Panc1 (cell line): ENCODE data around the gene OR4F15. TPM values are rescaled to one million over a fixed set of nuclear protein-coding genes. Genes with fewer than 3 reads are reported as not detected.

ENCODE experiments used
- ATAC-seq: fragments of 200-7000 bp; cut with Tn5 transposase; 2 replicates; pipeline ENCODE4 v1.9.1; 2020; ENCODE audit warnings: mild to moderate bottlenecking, moderate library complexity
- BruUV-seq: library from RNA; stranded (reverse); fragments of 400-500 nt; replicated peaks from 2 replicates; lab custom pipeline; 2021; lab: Mats Ljungman, UMichigan
- CTCF ChIA-PET: fragments of 300-600 bp; sonication (Branson Sonifier 250); formaldehyde crosslinking; loops from one replicate; lab custom pipeline; 2022; ENCODE audit warnings: antibody characterized with exemption; lab: Charles Lee
- POLR2A ChIA-PET: fragments of 300-600 bp; sonication (Branson Sonifier 250); formaldehyde crosslinking; loops from one replicate; lab custom pipeline; 2022; ENCODE audit warnings: antibody characterized with exemption; lab: Charles Lee
- DNase-seq: peaks from one replicate; pipeline ENCODE4 v3.0.0-alpha.2; 2010; ENCODE audit warnings: low read depth, low spot score
- H3K27ac ChIP-seq: 2 replicates; pipeline ENCODE4 v1.5.1; 2011; ENCODE audit warnings: mild to moderate bottlenecking, low read length, inconsistent platforms
- H3K27me3 ChIP-seq: fragments of 200-500 bp; sonication (Bioruptor generic); 2 replicates; pipeline ENCODE4 v1.6.0; 2014; ENCODE audit warnings: low read length, inconsistent platforms; ENCODE audit not compliant: control insufficient read depth, insufficient read depth
- H3K36me3 ChIP-seq: fragments of 200-500 bp; sonication (Bioruptor generic); 2 replicates; pipeline ENCODE4 v1.5.1; 2014; ENCODE audit warnings: inconsistent platforms, mild to moderate bottlenecking, low read length, moderate library complexity; ENCODE audit not compliant: control insufficient read depth, insufficient read depth
- H3K4me1 ChIP-seq: 2 replicates; pipeline ENCODE4 v1.5.1; 2011; ENCODE audit warnings: inconsistent platforms, mild to moderate bottlenecking, low read length, moderate library complexity; ENCODE audit not compliant: control insufficient read depth, insufficient read depth
- H3K4me3 ChIP-seq, 2 experiments: 2 replicates each; pipeline ENCODE4 v1.5.1; 2011 to 2012; ENCODE audit warnings: low read depth in 2 of 2, low read length in 2 of 2, mild to moderate bottlenecking in 2 of 2, inconsistent platforms in 1 of 2, moderate library complexity in 1 of 2
- H3K9me3 ChIP-seq: fragments of 200-500 bp; sonication (Bioruptor generic); 2 replicates; pipeline ENCODE4 v1.5.1; 2014; ENCODE audit warnings: low read depth, mild to moderate bottlenecking, inconsistent platforms, low read length, moderate library complexity; ENCODE audit not compliant: control insufficient read depth, insufficient read depth
- POLR2AphosphoS5 ChIP-seq: IDR thresholded peaks from 2 replicates; pipeline ENCODE4 v1.6.1; 2012; ENCODE audit warnings: mild to moderate bottlenecking, low read depth, low read length, moderate library complexity
- SIN3A ChIP-seq: IDR thresholded peaks from 2 replicates; pipeline ENCODE4 v1.6.1; 2012; ENCODE audit warnings: low read depth, mild to moderate bottlenecking, low read length, moderate library complexity, borderline replicate concordance; ENCODE audit not compliant: insufficient read depth
- TCF7L2 ChIP-seq: IDR thresholded peaks from 2 replicates; pipeline ENCODE4 v1.6.1; 2011; ENCODE audit warnings: mild to moderate bottlenecking, low read depth, low read length, inconsistent platforms
- in situ Hi-C: cut with HindIII; loops from 2 replicates; pipeline ENCODE4 v1.10.0; 2016; ENCODE audit warnings: low sequenced_read_pairs, low pct_unique_long_range_greater_than_20kb
- intact Hi-C: fragments of 100-400 bp; cut with micrococcal nuclease; formaldehyde crosslinking; loops from one replicate; pipeline ENCODE4 v1.10.0; 2022; ENCODE audit not compliant: unreplicated experiment
- total RNA-seq: library from RNA; stranded (reverse); gene quantifications from one replicate; pipeline ENCODE4 v1.2.1, GENCODE V29; 2021; ENCODE audit not compliant: unreplicated experiment
- TF ChIP-seq, protein P1 (sequence below), 2 experiments: IDR thresholded peaks; 2 replicates each; pipeline ENCODE4 v1.6.1; 2011 to 2012; ENCODE audit warnings: low read depth in 2 of 2, control low read depth in 1 of 2, low read length in 1 of 2, mild to moderate bottlenecking in 1 of 2, moderate library complexity in 1 of 2; ENCODE audit not compliant: insufficient read depth in 1 of 2
- TF ChIP-seq, protein P2 (sequence below): fragments of 450-650 bp; IDR thresholded peaks from 2 replicates; pipeline ENCODE4 v1.5.1; 2017; ENCODE audit warnings: mild to moderate bottlenecking

The OR4F15 gene
- total RNA-seq, 1 experiment from 2014 or later = not detected

GRCh38 chr15:101852356-101852755 lies 40.4 kb downstream of the OR4F15 start:
- DNase-seq (no peak), ATAC-seq (no peak)
- intact Hi-C loops = no loop called here
- no peak overlapping the region for H3K27ac ChIP-seq
- H3K27me3 ChIP-seq = peaks cover 4% of the 10 kb centered on the region
- BruUV-seq = no TSS peak
- no peaks in the 10 kb centered on the region for H3K36me3 ChIP-seq
- ChIA-PET POLR2A (no interaction called here), CTCF (no interaction called here)
- in situ Hi-C loops = no loop called here
- no peak overlapping the region for H3K4me3 ChIP-seq
- TF ChIP-seq TCF7L2 = no peak
- TF ChIP-seq POLR2AphosphoS5 = no peak
- TF ChIP-seq, protein P1, sequence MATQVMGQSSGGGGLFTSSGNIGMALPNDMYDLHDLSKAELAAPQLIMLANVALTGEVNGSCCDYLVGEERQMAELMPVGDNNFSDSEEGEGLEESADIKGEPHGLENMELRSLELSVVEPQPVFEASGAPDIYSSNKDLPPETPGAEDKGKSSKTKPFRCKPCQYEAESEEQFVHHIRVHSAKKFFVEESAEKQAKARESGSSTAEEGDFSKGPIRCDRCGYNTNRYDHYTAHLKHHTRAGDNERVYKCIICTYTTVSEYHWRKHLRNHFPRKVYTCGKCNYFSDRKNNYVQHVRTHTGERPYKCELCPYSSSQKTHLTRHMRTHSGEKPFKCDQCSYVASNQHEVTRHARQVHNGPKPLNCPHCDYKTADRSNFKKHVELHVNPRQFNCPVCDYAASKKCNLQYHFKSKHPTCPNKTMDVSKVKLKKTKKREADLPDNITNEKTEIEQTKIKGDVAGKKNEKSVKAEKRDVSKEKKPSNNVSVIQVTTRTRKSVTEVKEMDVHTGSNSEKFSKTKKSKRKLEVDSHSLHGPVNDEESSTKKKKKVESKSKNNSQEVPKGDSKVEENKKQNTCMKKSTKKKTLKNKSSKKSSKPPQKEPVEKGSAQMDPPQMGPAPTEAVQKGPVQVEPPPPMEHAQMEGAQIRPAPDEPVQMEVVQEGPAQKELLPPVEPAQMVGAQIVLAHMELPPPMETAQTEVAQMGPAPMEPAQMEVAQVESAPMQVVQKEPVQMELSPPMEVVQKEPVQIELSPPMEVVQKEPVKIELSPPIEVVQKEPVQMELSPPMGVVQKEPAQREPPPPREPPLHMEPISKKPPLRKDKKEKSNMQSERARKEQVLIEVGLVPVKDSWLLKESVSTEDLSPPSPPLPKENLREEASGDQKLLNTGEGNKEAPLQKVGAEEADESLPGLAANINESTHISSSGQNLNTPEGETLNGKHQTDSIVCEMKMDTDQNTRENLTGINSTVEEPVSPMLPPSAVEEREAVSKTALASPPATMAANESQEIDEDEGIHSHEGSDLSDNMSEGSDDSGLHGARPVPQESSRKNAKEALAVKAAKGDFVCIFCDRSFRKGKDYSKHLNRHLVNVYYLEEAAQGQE (IDR thresholded peaks at IDR 0.05; ENCODE audit: insufficient read depth in 1 of 2, low read depth in 2 of 2, low read length in 1 of 2) = no peak
- TF ChIP-seq, protein P2, sequence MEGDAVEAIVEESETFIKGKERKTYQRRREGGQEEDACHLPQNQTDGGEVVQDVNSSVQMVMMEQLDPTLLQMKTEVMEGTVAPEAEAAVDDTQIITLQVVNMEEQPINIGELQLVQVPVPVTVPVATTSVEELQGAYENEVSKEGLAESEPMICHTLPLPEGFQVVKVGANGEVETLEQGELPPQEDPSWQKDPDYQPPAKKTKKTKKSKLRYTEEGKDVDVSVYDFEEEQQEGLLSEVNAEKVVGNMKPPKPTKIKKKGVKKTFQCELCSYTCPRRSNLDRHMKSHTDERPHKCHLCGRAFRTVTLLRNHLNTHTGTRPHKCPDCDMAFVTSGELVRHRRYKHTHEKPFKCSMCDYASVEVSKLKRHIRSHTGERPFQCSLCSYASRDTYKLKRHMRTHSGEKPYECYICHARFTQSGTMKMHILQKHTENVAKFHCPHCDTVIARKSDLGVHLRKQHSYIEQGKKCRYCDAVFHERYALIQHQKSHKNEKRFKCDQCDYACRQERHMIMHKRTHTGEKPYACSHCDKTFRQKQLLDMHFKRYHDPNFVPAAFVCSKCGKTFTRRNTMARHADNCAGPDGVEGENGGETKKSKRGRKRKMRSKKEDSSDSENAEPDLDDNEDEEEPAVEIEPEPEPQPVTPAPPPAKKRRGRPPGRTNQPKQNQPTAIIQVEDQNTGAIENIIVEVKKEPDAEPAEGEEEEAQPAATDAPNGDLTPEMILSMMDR = no peak
- no peak for TF ChIP-seq SIN3A
- H3K4me1 ChIP-seq = no peaks in the 10 kb centered on the region
- no peaks in the 10 kb centered on the region for H3K9me3 ChIP-seq

Other genes starting within 250 kb of the OR4F15 start
- 53.4 TPM for gene TM2D3, start 159.8 kb upstream of the OR4F15 start, total RNA-seq
- 12.4 TPM for gene TARS3, start 87.7 kb upstream of the OR4F15 start, total RNA-seq
- gene OR4F6, start 8.7 kb upstream of the OR4F15 start, total RNA-seq = not detected